GM23338 (cell line): ENCODE data around the gene CLCNKA. TPM values are rescaled to one million over a fixed set of nuclear protein-coding genes. Genes with fewer than 3 reads are reported as not detected.

Experiments
- ATAC-seq: fragments of 200-7000 bp; cut with Tn5 transposase; 3 replicates; pipeline ENCODE4 v1.9.1; 2020
- DNase-seq: peaks from one replicate; pipeline ENCODE4 v3.0.0-alpha.2; 2015; ENCODE audit warnings: low spot score
- H2AFZ ChIP-seq: fragments of 200-600 bp; sonication (generic); 2 replicates; pipeline ENCODE4 v1.8.0; 2016; ENCODE audit warnings: antibody characterized with exemption, mild to moderate bottlenecking, moderate library complexity
- H3F3A ChIP-seq: fragments of 200-600 bp; sonication (generic); replicated peaks from 2 replicates; pipeline ENCODE4 v1.8.0; 2017; ENCODE audit warnings: antibody characterized with exemption, mixed run types, low read depth
- H3K27ac ChIP-seq: fragments of 200-600 bp; sonication (generic); 2 replicates; pipeline ENCODE4 v1.6.1; 2016; ENCODE audit warnings: low read depth
- H3K27me3 ChIP-seq: fragments of 200-600 bp; sonication (generic); 2 replicates; pipeline ENCODE4 v1.8.0; 2016; ENCODE audit warnings: mild to moderate bottlenecking, mixed run types, moderate library complexity; ENCODE audit not compliant: insufficient read depth
- H3K36me3 ChIP-seq: fragments of 200-600 bp; sonication (generic); 2 replicates; pipeline ENCODE4 v1.8.0; 2016; ENCODE audit warnings: mild to moderate bottlenecking; ENCODE audit not compliant: insufficient read depth
- H3K4me1 ChIP-seq: fragments of 200-600 bp; sonication (generic); 2 replicates; pipeline ENCODE4 v1.8.0; 2016; ENCODE audit warnings: mild to moderate bottlenecking, moderate library complexity; ENCODE audit not compliant: insufficient read depth
- H3K4me2 ChIP-seq: fragments of 200-600 bp; sonication (generic); 2 replicates; pipeline ENCODE4 v1.7.1; 2017; ENCODE audit warnings: mixed run types
- H3K4me3 ChIP-seq: fragments of 200-600 bp; sonication (generic); 2 replicates; pipeline ENCODE4 v1.6.1; 2016; ENCODE audit warnings: mixed run types
- H3K79me2 ChIP-seq: fragments of 200-600 bp; sonication (generic); replicated peaks from 2 replicates; pipeline ENCODE4 v1.8.0; 2017; ENCODE audit warnings: mild to moderate bottlenecking; ENCODE audit not compliant: insufficient read depth
- H3K9me2 ChIP-seq: fragments of 200-600 bp; sonication (generic); 2 replicates; pipeline ENCODE4 v1.8.0; 2017; ENCODE audit not compliant: insufficient read depth
- H4K20me1 ChIP-seq: fragments of 200-600 bp; sonication (generic); replicated peaks from 2 replicates; pipeline ENCODE4 v1.8.0; 2017; ENCODE audit warnings: mild to moderate bottlenecking; ENCODE audit not compliant: insufficient read depth
- H3K27ac Mint-ChIP-seq: 2 replicates; pipeline ENCODE4 v1.8.0; 2020; ENCODE audit warnings: inconsistent platforms, mild to moderate bottlenecking, moderate library complexity, mixed read lengths
- H3K27me3 Mint-ChIP-seq: 3 replicates; pipeline ENCODE4 v1.8.0; 2022; ENCODE audit warnings: low read depth, mild to moderate bottlenecking, moderate library complexity, mixed read lengths, inconsistent platforms; ENCODE audit not compliant: insufficient read depth, poor library complexity
- H3K36me3 Mint-ChIP-seq: 3 replicates; pipeline ENCODE4 v1.8.0; 2021; ENCODE audit warnings: low read depth, mild to moderate bottlenecking, inconsistent platforms, moderate library complexity, mixed read lengths
- H3K4me1 Mint-ChIP-seq: 3 replicates; pipeline ENCODE4 v1.8.0; 2020; ENCODE audit warnings: mild to moderate bottlenecking, inconsistent platforms, mixed read lengths
- H3K4me3 Mint-ChIP-seq: 3 replicates; pipeline ENCODE4 v1.8.0; 2021; ENCODE audit warnings: moderate library complexity, mild to moderate bottlenecking, inconsistent platforms, mixed read lengths
- H3K9me3 Mint-ChIP-seq: 3 replicates; pipeline ENCODE4 v1.8.0; 2020; ENCODE audit warnings: moderate library complexity, mild to moderate bottlenecking, inconsistent platforms, mixed read lengths
- CTCF ChIP-seq, 2 experiments: fragments of 200-600 bp in 1 of 2; sonication (generic) in 1 of 2; conservative IDR thresholded peaks; 2 replicates each; pipeline versions ENCODE4 v1.5.1 to v1.6.1; 2016 to 2017; ENCODE audit warnings: antibody characterized with exemption in 2 of 2, low read depth in 2 of 2, mild to moderate bottlenecking in 2 of 2, moderate library complexity in 1 of 2
- NANOG ChIP-seq: IDR thresholded peaks from 2 replicates; pipeline ENCODE4 v1.6.1; 2016; ENCODE audit warnings: antibody characterized with exemption, borderline replicate concordance
- REST ChIP-seq: IDR thresholded peaks from one replicate; pipeline ENCODE4 v1.6.1; 2018; ENCODE audit warnings: antibody characterized with exemption; ENCODE audit not compliant: unreplicated experiment
- ZNF331 ChIP-seq: fragments of 250-450 bp; sonication (Bioruptor Pico); IDR thresholded peaks from 2 replicates; pipeline ENCODE4 v1.5.0; 2020; ENCODE audit warnings: low read depth, mild to moderate bottlenecking, moderate library complexity
- polyA plus RNA-seq: library from polyadenylated mRNA; unstranded; fragments of >200 nt; fragmentation: Nextera tagmentation; extraction: Ambion mirVana; gene quantifications from 2 replicates; pipeline ENCODE4 v1.2.1, GENCODE V29; 2016
- total RNA-seq: library from RNA; depleted of rRNA; stranded (reverse); fragments of >200 nt; shearing (Covaris generic); gene quantifications from 2 replicates; pipeline ENCODE4 v1.2.3, GENCODE V29; 2014

The CLCNKA gene
- total and polyA plus RNA-seq, 2 experiments from 2014 or later, result 0.59 to 0.76 TPM

- no peak for TF ChIP-seq REST
- TF ChIP-seq NANOG, result no peak
- no peak for TF ChIP-seq ZNF331 (CRISPR knock-in tag)
Observed at GRCh38 chr1:15989776-15990175, 32.1 kb upstream of the CLCNKA start (continued).

- no peak for ATAC-seq
- no peaks in the 10 kb centered on the region for H3K27me3 ChIP-seq
- no peaks in the 10 kb centered on the region for H3K4me1 Mint-ChIP-seq
Observed at GRCh38 chr1:15991427-15992186, 30.2 kb upstream of the CLCNKA start.

More at GRCh38 chr1:15991427-15992186, 30.2 kb upstream of the CLCNKA start:
- H4K20me1 ChIP-seq, result no peaks in the 10 kb centered on the region
- H3K79me2 ChIP-seq, result no peaks in the 10 kb centered on the region
- Mint-ChIP-seq H3K36me3 (no peaks in the 10 kb centered on the region), H3K27me3 (peaks cover 4% of the 10 kb centered on the region), H3K9me3 (no peaks in the 10 kb centered on the region), H3K4me3 (no peak overlapping the region), H3K27ac (no peak overlapping the region)
- no peaks in the 10 kb centered on the region for H3K36me3 ChIP-seq
- no peak for TF ChIP-seq REST
- TF ChIP-seq CTCF (conservative IDR thresholded peaks at IDR 0.05; ENCODE audit: low read depth in 2 of 2), result no peak
- no peaks in the 10 kb centered on the region for H3F3A ChIP-seq
- no peak overlapping the region for H3K4me2 ChIP-seq
- H3K4me1 ChIP-seq, result no peaks in the 10 kb centered on the region
- H2AFZ ChIP-seq, result no peak overlapping the region
- DNase-seq, result no peak
- H3K4me3 ChIP-seq, result no peak overlapping the region
- no peaks in the 10 kb centered on the region for H3K9me2 ChIP-seq
- no peak overlapping the region for H3K27ac ChIP-seq
